GM19240 (cell line): ENCODE data around the gene TPSB2.

Source experiments
- DNase-seq: peaks from one replicate; pipeline ENCODE4 v3.0.0; 2011; ENCODE audit warnings: low spot score; ENCODE audit not compliant: insufficient read length

TPSB2 gene

GRCh38 chr16:1220841-1221627, 8.9 kb downstream of the TPSB2 start:
- no peak for DNase-seq

GRCh38 chr16:1220098-1220728, 9.8 kb downstream of the TPSB2 start:
- no peak for DNase-seq

- no peak for DNase-seq
Observed at GRCh38 chr16:1218930-1219611, 10.9 kb downstream of the TPSB2 start.

- DNase-seq = no peak
Observed at GRCh38 chr16:1218061-1218929, 11.7 kb downstream of the TPSB2 start.

GRCh38 chr16:1217526-1217925, 12.5 kb downstream of the TPSB2 start:
- no peak for DNase-seq

GRCh38 chr16:1216681-1217400, 13.1 kb downstream of the TPSB2 start:
- no peak for DNase-seq

GRCh38 chr16:1216296-1216619, 13.7 kb downstream of the TPSB2 start:
- DNase-seq = no peak

- no peak for DNase-seq
Observed at GRCh38 chr16:1215574-1216295, 14.2 kb downstream of the TPSB2 start.

- no peak for DNase-seq
Observed at GRCh38 chr16:1214719-1215118, 15.3 kb downstream of the TPSB2 start.

GRCh38 chr16:1213796-1214372, 16.1 kb downstream of the TPSB2 start:
- DNase-seq = no peak

GRCh38 chr16:1213231-1213630, 16.8 kb downstream of the TPSB2 start:
- no peak for DNase-seq

GRCh38 chr16:1212616-1213194, 17.3 kb downstream of the TPSB2 start:
- no peak for DNase-seq

- no peak for DNase-seq
Observed at GRCh38 chr16:1211451-1212268, 18.3 kb downstream of the TPSB2 start.

GRCh38 chr16:1210461-1210860, 19.5 kb downstream of the TPSB2 start:
- DNase-seq = no peak

GRCh38 chr16:1209081-1209480, 20.9 kb downstream of the TPSB2 start:
- no peak for DNase-seq

- DNase-seq = no peak
Observed at GRCh38 chr16:1208239-1208830, 21.6 kb downstream of the TPSB2 start.

GRCh38 chr16:1206786-1207185, 23.2 kb downstream of the TPSB2 start:
- DNase-seq = no peak

GRCh38 chr16:1206326-1206725, 23.7 kb downstream of the TPSB2 start:
- no peak for DNase-seq
